SK-N-DZ (cell line): ENCODE measurements around the gene MSL3B.

ENCODE experiments used
- DNase-seq: peaks from one replicate; pipeline ENCODE4 v3.0.0-alpha.2; 2015; ENCODE audit warnings: low spot score

The MSL3B gene

DNA sequence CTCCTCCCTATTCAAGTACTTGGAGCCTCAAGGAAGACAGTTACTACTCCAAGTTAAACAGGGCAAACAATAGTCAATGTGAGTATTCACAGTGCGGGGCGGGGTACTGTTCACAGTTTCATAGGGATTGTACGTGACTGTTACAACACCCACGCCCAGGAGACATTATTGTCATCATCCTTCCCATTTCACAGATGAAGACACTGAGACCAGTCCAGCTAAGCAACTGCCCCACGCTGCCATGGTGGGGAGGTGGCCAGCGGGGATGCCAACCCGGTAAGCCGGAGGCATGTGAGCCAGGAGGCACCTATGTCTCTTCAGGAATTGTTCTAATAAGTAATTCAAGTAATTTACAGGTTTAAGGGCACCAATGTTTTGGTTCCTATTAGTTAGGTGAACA lies 14.8 kb downstream of the MSL3B start:
- DNase-seq: no peak

GRCh38 chr2:233852056-233852455 lies 16.1 kb downstream of the MSL3B start:
- no peak for DNase-seq

DNA sequence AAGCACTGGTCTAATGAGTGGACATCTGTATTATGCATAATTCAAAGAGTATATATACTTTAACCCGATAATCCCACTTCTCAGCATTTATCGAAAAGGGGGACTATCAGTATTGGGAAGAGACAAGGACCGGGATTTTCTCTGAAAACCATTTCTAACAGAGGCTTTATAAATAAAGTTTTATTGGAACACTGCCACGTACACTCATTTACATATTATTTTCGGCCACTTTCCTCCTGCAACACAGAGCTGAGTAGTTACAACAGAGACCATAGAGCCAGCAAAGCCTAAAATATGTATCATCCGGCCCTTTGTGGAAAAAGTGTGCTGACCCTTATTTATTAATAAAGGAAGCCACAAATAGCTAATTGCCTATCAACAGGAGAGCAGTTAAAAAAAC lies 17.0 kb downstream of the MSL3B start:
- no peak for DNase-seq

DNA sequence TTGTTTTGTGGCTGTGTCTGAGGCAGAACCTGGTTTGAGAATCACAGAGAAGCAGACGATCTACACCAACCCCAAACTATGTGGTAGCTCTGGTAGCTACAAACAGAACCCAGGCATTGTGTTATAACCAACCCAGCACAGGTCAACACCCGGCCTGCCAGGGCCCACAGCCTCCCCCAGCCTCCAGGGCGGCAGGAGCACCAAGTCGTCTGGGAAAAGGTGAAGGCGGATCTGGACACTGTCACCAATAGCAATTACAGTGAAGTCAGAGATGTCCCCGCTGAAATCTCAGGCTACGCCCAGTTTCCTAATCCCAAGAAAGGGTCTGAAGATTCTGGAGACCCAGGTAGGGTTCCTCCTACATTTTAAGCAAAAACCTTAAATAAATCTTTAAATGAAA lies 17.4 kb downstream of the MSL3B start:
- DNase-seq: no peak

DNA sequence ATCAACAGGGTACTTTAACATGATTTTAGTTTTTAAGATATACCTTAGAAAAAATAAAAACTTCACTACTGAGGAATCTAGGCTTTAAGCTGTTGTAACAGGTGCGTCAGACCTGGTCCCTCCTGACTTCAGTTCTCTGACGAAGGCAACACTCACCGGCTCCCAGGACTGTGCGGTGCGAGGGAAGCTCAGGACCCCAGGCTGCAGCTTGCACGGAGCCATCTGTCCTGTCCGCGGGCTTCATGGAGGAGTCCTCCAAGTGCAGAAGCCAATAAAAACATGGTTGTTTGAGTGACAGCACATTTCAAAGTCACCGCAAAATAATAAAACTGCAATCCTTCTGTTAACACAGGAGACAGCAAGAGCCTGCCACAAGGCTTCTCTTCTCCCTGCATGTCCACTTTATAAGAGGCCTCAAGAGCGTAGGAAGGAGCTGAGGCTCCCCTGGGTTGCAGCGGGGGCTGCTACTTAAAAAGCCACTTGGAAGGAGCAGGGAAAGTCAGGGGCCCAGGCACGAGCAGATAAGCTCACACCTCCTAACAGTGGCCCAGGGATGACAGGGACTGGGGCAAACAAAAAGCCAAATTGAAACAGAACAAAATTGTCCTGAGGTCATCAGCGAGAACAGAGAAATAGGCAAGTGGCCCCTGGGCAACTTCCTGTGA lies 18.4 kb downstream of the MSL3B start:
- DNase-seq: no peak

DNA sequence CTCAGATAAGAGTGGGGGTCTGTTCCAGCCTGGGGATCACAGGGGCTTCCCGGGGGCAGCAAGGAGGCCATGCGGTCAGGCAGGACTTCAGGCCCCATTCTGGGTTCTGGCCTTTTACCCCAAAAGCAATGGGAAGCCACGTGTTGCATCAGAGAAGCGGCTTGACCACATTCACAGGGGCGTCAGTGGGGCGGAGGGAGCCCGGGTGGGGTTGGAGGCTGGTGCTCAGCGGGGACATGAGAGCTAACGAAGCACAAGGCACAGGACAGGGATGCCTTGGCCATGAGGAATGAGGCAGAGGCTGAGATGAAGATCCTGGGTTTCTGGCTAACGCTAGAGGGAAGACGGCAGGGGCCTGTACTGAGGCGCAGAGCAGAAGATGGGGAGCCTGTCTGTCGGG lies 19.9 kb downstream of the MSL3B start:
- DNase-seq: no peak

DNA sequence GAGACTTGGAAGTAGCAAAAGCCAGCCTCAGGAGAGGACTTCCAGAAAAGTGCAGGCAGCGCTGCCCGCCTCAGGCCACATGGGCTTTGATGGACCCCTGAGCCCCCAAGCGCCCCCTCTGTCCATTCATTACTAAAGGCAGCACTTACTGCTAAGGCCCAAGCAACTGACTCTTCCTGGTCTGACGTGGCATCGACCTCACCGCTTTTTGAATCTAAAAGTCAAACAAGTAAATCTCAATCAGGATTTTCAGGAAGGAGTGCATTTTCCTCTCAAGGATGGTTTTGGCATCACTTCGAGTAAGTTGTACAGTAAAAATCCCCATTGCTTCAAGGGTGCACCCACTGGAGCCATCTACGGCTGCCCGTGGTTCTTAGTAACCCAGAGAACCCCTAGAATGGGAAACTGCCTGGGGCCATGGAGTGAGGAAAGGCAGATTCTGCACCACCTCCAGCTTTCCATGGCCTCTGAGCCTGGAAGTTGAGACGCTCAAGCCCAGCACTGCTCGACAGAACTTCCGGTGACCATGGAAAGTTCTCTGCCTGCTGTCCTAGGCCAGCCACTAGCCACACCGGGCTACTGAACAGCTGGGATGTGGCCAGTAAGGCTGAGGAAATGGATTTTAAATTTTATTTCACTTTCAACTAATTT lies 20.8 kb downstream of the MSL3B start:
- no peak for DNase-seq

- DNase-seq: no peak
These were observed 21.6 kb downstream of the MSL3B start for GRCh38 chr2:233846387-233847247.

GRCh38 chr2:233845301-233846060 lies 22.7 kb downstream of the MSL3B start:
- no peak for DNase-seq

DNA sequence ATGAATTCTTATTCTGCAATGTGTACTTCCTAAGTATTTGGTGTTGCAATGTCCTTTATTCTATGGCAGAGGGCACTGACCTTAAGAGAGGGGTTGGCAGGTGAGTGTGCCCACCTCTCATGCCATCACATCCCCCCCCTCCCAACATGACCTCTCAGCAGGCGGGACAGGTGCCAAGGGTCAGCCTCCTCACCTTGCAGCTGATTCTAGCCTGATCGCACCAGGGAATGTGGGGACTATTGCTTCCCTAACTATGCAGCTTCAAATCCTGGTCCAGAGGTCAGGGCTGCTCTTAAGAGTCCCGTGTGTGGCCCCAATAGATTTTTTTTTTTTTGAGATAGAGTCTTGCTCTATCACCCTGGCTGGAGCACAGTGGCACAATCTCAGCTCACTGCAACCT lies 23.4 kb downstream of the MSL3B start:
- DNase-seq: no peak

DNA sequence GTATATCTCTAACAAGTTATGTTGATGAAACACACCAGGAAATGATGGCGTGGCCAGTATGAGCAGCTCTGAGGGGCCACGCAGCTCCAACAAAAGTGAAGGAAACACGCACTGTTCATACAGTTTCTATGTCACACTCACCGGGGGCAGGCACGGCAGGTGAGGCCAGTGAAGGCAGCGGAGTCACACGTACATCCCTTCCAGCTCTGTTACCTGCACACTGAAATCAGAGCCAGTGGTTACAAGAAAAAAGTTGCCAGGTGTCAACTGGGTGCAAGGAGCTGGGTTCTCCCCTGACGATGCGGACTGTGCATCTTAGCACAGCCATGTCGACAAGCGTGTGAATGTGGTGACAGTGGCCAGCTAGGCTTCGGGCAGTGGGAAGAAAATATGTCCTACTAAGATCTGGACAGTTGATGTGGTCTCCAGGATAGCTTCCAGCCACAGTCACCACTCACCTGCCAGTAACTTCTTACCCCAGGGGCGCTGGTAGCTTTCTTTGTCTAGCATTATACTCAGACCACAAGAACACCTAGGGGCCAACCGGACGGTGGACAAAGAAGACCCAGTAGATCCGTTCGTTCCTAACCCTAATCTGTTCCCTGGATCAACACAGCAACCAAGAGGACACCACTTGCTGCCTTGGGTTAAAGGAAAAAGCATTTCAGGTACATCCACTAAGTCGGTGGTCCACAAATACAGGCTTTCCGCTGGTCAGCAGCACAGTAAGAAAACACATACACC lies 23.9 kb downstream of the MSL3B start:
- DNase-seq: no peak

DNA sequence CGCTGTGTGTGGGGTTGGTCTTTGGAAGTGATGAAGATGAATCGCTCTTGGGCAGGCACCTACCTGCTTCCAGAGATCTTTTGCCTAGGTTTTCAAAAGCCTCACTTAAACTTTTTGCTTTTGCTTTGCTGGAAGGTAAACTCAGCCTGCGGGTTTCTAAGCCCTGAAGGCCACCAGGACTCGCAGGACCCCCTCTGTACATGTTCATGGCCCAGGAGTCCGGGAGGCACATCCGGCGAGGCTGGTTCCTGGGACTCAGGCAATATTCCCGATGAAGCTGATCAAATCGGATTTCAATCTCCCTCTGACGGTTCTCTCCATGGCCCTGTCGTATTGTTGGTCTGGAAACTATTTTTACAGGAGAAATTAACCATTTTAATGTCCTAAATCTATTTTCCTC lies 27.0 kb downstream of the MSL3B start:
- no peak for DNase-seq

DNA sequence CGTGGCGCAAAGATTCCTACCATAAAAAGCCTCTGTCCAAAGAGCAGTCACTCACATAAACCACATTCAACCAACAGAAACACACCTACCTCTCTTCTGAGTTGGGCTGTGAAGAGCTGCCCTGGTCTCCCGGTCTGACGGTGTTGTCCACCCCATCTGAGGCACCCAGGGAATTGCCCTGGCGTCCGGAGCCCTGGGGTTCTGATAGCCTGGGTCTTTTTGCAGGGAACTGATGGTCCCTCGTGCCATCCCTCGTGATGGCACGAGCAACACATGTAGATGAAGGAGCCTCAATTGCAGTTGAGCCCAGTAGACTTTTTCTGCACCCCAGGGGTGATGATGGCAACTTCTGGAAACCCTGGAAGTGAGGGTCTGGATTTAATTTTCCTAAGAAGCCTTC lies 27.7 kb downstream of the MSL3B start:
- no peak for DNase-seq

DNA sequence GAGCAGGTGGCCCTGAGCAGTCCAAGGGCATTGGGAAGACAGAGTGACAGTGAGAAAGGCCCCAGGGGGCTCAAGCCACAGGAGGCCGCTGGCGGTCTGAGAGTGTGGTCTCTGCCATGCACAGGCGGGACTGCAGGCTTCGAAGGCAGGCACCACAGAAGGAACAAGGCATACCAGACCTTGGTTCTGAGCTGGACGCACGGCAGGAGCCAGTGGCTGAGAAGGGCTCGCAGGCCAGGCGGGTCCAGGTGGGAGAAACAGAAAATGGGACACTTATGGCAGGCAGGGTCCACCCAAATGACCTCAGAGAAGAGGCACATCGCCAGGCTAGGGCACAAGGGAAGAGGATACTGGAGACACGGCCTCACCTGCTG lies 28.8 kb downstream of the MSL3B start:
- DNase-seq: no peak

DNA sequence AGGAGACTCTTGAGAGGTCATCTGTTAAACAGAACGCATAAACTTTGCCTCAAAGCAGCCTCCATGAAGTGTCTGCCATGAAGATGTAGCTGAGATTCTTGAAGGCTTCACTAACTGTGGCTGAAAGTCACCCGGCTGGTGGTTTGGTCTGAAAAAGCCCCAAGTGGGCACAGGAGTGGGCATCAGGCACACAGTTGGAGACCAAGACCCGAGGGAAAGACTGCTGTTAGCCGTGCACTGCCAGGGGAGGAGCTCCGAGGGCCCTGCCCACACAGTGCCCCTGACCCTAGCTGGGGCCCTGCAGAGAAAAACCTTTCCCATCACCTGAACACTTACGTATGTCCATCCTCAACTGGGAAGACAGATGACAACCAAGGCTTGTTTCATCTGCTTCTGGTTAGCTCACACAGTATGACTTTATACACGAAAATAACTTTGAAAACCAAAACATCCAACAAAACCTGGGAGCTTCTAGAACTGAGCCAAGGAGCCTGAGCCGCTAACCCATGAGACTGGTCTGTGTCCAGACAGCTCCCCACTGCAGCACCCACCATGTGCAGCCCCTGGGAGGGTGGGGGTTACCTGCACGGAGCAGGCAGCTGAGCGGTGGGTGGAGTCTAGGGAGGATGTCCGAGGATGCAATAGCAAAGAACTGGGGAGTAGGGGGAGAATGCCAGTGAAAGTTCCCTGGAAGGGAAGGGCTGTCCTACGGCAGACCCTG lies 29.3 kb downstream of the MSL3B start:
- no peak for DNase-seq

DNA sequence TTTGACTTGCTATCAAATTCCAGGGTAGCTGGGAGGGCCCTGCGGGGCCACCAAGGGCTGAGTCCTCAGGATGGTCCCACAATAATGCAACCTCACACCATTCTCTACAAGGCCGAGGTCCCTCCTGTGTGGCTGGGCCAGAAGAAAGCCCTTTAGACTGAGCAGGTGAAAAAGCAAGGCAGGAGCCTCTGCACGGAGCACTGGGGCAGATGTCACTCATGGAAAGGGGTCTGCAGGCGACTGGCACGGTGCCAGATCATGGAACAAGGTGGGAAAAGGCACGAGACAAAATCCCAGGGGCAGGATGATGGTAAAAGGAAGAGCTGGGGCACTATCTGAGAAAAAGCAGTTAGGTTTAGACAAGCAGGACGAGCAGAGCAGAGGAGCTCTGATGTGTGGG lies 29.9 kb downstream of the MSL3B start:
- no peak for DNase-seq

DNA sequence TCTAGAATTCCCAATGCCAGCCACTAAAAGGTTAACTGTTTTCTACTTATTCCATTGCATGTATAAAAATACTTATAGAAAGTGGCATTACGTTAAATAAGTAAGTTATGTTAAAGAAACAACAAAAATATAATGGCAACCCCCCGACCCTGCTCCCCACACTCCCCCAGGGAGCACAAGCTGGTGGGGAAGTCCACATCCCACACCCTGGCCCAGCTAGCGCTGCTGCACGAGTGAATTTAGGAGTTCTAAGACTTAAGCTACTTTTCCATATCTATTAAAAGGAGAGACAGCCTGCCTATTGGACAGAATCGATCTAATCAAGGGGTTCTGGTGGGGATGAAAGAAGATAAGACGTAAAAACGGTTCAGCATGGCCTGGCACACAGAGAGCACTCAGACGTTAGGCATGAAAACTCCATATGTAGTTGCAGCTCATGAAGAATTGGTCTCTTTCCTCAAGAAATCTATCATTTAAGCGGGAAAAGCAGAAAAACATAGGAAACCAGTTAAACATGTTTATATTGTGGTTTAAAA lies 30.4 kb downstream of the MSL3B start:
- no peak for DNase-seq

DNA sequence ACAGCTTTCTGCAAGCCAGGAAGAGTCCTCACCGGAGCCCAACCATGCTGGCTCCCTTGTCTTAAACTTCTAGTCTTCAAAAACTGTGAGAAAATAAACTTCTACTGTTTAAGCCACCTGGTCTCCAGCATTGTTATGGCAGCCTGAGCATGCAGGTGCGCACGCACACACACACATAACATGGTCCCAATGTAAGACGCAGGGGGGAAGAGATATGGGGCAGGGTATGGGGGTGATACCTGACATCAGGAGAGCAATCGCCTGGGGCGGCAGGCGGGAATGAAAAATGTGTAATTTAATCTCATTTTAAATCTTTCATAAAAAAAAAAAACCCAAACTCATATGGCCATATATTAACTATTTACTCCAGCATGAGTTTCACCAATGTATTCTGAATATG lies 31.8 kb downstream of the MSL3B start:
- no peak for DNase-seq

GRCh38 chr2:233835230-233836186 lies 32.7 kb downstream of the MSL3B start:
- no peak for DNase-seq
